Body of pancreas (tissue), 4 donors: ENCODE measurements around the gene GGA1.

Experiments
- POLR2A ChIP-seq, 3 donors: fragments of 450-650 bp; IDR thresholded peaks; one replicate each; pipeline ENCODE4 v1.6.1; 2016; ENCODE audit warnings: antibody characterized with exemption in 3 of 3, mild to moderate bottlenecking in 2 of 3
- TF ChIP-seq, protein P1 (sequence below), 7 experiments: fragments of 450-650 bp in 4 of 7; fragments of 200-600 bp in 3 of 7; sonication (generic) in 3 of 7; IDR thresholded peaks; one replicate each; pipeline ENCODE4 v1.5.1; 2016 to 2019; ENCODE audit warnings: antibody characterized with exemption in 7 of 7

DNA sequence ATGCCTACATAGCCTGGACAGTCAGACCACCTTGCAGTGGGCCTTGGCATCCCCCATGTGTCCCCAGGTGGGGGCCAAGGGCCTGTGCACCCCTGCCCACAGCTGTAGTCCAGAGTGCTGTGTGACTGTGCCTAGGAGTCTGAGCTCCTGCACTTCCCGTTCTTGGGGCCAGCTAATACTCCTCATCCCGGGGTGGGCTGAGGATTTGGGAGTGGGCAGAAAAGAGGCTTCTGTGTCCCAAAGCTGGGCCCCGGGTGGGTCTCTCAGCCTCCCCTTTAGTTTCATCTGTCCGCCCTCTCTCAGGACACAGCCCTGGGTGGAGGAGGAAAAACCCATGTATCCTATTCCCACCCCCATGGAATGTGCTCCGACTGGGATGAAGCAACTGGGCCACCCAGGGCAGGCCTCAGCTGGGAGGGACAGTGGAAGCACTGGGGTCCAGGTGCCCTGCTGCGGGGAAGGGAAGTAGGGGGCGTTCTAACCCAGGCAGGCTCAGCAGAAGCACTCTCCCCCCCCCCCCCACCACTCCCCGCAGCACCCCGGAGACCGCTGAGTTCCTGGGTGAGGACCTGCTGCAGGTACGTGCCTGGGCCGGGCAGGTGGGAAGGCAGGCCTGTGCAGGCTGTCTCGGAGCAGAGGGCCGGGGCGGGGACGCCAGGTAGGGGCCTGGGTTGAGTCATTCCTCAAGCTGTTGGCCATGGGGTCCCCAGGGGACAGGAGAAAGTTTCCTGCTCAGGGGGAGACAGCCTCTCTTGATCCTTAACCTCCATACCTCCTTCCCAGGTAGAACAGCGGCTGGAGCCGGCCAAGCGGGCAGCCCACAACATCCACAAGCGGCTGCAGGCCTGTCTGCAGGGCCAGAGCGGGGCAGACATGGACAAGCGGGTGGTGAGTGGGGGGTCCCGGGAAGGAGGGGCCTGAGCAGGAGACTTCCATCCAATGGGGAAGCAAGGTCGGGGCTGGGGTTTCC, 32.2 kb downstream of the GGA1 start:
- TF ChIP-seq, protein P1, sequence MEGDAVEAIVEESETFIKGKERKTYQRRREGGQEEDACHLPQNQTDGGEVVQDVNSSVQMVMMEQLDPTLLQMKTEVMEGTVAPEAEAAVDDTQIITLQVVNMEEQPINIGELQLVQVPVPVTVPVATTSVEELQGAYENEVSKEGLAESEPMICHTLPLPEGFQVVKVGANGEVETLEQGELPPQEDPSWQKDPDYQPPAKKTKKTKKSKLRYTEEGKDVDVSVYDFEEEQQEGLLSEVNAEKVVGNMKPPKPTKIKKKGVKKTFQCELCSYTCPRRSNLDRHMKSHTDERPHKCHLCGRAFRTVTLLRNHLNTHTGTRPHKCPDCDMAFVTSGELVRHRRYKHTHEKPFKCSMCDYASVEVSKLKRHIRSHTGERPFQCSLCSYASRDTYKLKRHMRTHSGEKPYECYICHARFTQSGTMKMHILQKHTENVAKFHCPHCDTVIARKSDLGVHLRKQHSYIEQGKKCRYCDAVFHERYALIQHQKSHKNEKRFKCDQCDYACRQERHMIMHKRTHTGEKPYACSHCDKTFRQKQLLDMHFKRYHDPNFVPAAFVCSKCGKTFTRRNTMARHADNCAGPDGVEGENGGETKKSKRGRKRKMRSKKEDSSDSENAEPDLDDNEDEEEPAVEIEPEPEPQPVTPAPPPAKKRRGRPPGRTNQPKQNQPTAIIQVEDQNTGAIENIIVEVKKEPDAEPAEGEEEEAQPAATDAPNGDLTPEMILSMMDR (IDR thresholded peaks at IDR 0.05): no peak
- TF ChIP-seq POLR2A (IDR thresholded peaks at IDR 0.05): no peak
